ENCODE data around the gene PKP2.

The PKP2 gene

GRCh38 chr12:32801269-32801980 lies 95.2 kb downstream of the PKP2 start:
- DNase-seq = no peak

- DNase-seq = no peak
These were observed 102.3 kb downstream of the PKP2 start for GRCh38 chr12:32794281-32794680.

GRCh38 chr12:32789916-32790315 lies 106.7 kb downstream of the PKP2 start:
- no peak for DNase-seq

- DNase-seq = no peak
These were observed 107.1 kb downstream of the PKP2 start for GRCh38 chr12:32789446-32789845.

- DNase-seq = no peak
These were observed 108.2 kb downstream of the PKP2 start for GRCh38 chr12:32788405-32788804.

- DNase-seq = no peak
These were observed 111.0 kb downstream of the PKP2 start for GRCh38 chr12:32785557-32785956.

GRCh38 chr12:32783029-32783428 lies 113.5 kb downstream of the PKP2 start:
- no peak for DNase-seq

- DNase-seq = no peak
These were observed 116.5 kb downstream of the PKP2 start for GRCh38 chr12:32780071-32780470.

GRCh38 chr12:32777691-32778175 lies 118.8 kb downstream of the PKP2 start:
- no peak for DNase-seq

- DNase-seq = no peak
These were observed 119.4 kb downstream of the PKP2 start for GRCh38 chr12:32777159-32777558.

GRCh38 chr12:32776258-32776657 lies 120.3 kb downstream of the PKP2 start:
- no peak for DNase-seq

- DNase-seq = no peak
These were observed 122.9 kb downstream of the PKP2 start for GRCh38 chr12:32773691-32774090.

GRCh38 chr12:32770141-32770540 lies 126.4 kb downstream of the PKP2 start:
- no peak for DNase-seq

- DNase-seq = no peak
These were observed 128.1 kb downstream of the PKP2 start for GRCh38 chr12:32768518-32768917.

- no peak for DNase-seq
These were observed 130.7 kb downstream of the PKP2 start for GRCh38 chr12:32765906-32766305.

GRCh38 chr12:32761716-32762115 lies 134.9 kb downstream of the PKP2 start:
- no peak for DNase-seq

- no peak for DNase-seq
These were observed 139.4 kb downstream of the PKP2 start for GRCh38 chr12:32757157-32757556.

- no peak for DNase-seq
These were observed 140.0 kb downstream of the PKP2 start for GRCh38 chr12:32756476-32757066.

GRCh38 chr12:32755654-32756475 lies 140.7 kb downstream of the PKP2 start, which contains the start of gene YARS2:
Gene YARS2 (minus strand): TSS chr12:32755897. CDS start chr12:32755874, 23 bp downstream.
- peak; percentile 99 for DNase-seq

- DNase-seq = peak; percentile 70
These were observed 141.4 kb downstream of the PKP2 start for GRCh38 chr12:32755051-32755653.

- DNase-seq = no peak
These were observed 142.5 kb downstream of the PKP2 start for GRCh38 chr12:32754111-32754510.

GRCh38 chr12:32753605-32754004 lies 143.0 kb downstream of the PKP2 start:
- DNase-seq = no peak

- no peak for DNase-seq
These were observed 153.3 kb downstream of the PKP2 start for GRCh38 chr12:32743264-32743663.
